Stomach smooth muscle (tissue), 2 donors: Measurements from ENCODE around the gene ABCA6.

Experiments used
- H3K27ac ChIP-seq: one replicate; pipeline ENCODE4 v1.7.0; 2013; ENCODE audit warnings: mild to moderate bottlenecking, low read length, inconsistent platforms
- H3K27me3 ChIP-seq, 2 donors: one replicate each; pipeline ENCODE4 v1.7.0; 2013; ENCODE audit warnings: low read length in 2 of 2; ENCODE audit not compliant: insufficient read depth in 2 of 2, control insufficient read depth in 1 of 2
- H3K36me3 ChIP-seq, 2 donors: one replicate each; pipeline ENCODE4 v1.7.0; 2013; ENCODE audit warnings: low read length in 2 of 2; ENCODE audit not compliant: control insufficient read depth in 2 of 2, insufficient read depth in 2 of 2
- H3K4me1 ChIP-seq: one replicate; pipeline ENCODE4 v1.7.0; 2013; ENCODE audit warnings: low read length; ENCODE audit not compliant: control insufficient read depth, insufficient read depth
- H3K4me3 ChIP-seq, 2 donors: one replicate each; pipeline ENCODE4 v1.7.0; 2013; ENCODE audit warnings: low read length in 2 of 2
- H3K9ac ChIP-seq, 2 donors: one replicate each; pipeline ENCODE4 v1.7.0; 2013; ENCODE audit warnings: low read length in 2 of 2, mild to moderate bottlenecking in 1 of 2
- H3K9me3 ChIP-seq, 2 donors: one replicate each; pipeline ENCODE4 v1.7.0; 2013; ENCODE audit warnings: low read length in 2 of 2; ENCODE audit not compliant: control insufficient read depth in 2 of 2
- donor health status: healthy.
- donor health status: Pancreatic carcinoma.

Gene ABCA6

DNA sequence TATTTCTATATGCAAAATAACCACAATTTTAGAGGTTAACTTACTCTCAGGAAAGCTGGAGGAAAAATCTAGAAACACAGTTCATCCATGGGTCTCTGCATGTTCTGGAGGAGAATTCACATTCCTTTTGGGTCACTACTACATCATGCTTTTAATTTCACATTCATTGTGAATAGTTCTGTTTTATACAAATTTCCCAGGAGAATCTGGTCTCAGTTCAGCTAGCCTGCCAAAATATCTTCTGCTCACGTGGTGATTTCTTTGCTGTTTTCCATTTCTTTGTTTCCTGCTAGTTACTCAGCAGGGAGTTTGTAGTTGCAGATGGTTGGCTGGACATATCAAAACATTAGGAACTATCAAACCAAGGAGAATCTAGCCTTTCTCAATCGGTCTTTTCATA, 80.9 kb downstream of the ABCA6 start, which contains the start of gene ABCA9:
Gene ABCA9 (minus strand): TSS at position 106 of the 400 bp plus-strand sequence. CDS start 9,801 bp downstream, outside the sequence.
- Histone ChIP-seq H3K27ac (no peak within 1 kb of the TSS), H3K9ac (no peak within 1 kb of the TSS), H3K9me3 (no peaks in the 10 kb centered on the region), H3K27me3 (no peaks in the 10 kb centered on the region), H3K4me3 (peak within 1 kb of the TSS; percentile 16 to 41), H3K36me3 (no peaks in the 10 kb centered on the region), H3K4me1 (no peaks in the 10 kb centered on the region)

DNA sequence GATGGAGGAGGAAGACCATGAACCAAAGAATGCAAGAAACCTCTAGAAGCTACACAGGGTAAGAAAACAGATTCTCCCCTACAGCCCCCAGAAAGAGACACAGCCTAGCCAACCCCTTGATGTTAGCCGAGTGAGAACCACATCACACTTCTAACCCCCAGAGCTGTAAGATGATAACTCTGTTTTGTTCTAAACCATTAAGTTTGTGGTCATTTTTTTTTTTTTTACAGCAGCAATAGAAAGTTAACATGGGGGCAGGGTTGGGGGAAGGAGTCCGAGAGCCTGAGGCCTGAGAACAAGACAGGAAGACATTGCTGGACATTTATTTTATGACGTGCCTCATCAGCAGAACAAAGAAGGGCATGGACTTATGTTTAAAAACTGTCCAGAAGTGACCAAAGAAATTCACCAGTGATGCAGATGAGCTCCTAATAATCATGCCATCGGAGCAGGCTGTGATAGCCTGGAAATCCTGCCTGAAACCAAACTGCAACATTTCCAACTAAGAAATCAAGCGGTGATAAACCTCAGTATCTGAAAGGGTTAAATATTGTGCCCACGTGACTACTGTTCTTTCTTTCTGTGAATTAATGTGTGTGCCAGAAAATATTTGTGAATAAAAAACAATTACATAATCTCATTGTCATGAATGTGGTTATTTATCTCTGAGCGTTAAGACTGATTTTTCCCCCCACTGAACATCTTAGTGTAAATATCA, 82.1 kb downstream of the ABCA6 start:
- Histone ChIP-seq H3K27me3 (no peaks in the 10 kb centered on the region), H3K36me3 (no peaks in the 10 kb centered on the region), H3K27ac (no peak overlapping the region), H3K4me1 (no peaks in the 10 kb centered on the region), H3K9ac (no peak overlapping the region), H3K9me3 (no peaks in the 10 kb centered on the region), H3K4me3 (peak overlapping the region; percentile 16 to 41)

DNA sequence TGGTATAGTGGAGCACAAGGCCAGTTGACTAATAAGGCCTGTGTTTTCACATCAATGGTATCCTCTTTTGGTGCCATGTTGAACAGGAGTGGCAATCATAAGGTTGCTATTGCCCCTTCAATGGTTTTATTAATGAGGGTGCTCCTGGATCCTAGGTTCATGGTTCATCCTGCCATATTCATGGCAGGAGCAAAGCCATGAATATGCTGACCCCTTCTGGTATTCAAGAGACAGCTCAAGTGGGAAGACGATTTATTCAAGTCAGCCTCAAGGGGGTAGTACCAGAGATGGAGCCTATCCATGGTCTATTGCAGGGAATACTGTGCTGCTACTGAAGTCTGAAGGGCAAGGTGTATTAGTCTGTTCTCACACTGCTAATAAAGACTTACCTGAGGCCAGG, 83.5 kb downstream of the ABCA6 start:
- H3K27ac ChIP-seq: no peak overlapping the region
- H3K4me1 ChIP-seq: no peaks in the 10 kb centered on the region
- H3K9ac ChIP-seq: no peak overlapping the region
- no peaks in the 10 kb centered on the region for H3K9me3 ChIP-seq
- no peak overlapping the region for H3K4me3 ChIP-seq
- H3K36me3 ChIP-seq: no peaks in the 10 kb centered on the region
- H3K27me3 ChIP-seq: no peaks in the 10 kb centered on the region

DNA sequence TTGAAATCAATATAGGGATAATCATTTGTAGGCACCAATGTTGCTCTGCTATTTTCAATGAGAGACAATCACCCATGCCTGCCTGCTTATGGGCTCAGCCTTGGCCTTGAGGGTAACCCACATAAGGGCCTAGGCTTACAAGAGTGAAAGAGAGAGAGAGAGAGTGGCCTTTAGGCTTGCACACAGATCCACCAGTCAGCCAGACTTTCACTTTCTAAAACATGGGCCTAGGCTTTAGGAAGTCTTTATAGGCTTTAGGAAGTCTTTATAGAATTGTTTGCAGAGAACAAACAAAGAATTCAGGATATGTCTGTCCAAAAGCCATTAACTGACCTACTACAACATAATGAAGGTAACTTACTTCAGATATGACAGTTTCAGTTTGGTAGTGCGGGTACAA, 84.4 kb downstream of the ABCA6 start:
- H3K27ac ChIP-seq: no peak overlapping the region
- no peaks in the 10 kb centered on the region for H3K27me3 ChIP-seq
- no peaks in the 10 kb centered on the region for H3K4me1 ChIP-seq
- H3K9me3 ChIP-seq: no peaks in the 10 kb centered on the region
- H3K4me3 ChIP-seq: no peak overlapping the region
- H3K9ac ChIP-seq: no peak overlapping the region
- H3K36me3 ChIP-seq: no peaks in the 10 kb centered on the region

DNA sequence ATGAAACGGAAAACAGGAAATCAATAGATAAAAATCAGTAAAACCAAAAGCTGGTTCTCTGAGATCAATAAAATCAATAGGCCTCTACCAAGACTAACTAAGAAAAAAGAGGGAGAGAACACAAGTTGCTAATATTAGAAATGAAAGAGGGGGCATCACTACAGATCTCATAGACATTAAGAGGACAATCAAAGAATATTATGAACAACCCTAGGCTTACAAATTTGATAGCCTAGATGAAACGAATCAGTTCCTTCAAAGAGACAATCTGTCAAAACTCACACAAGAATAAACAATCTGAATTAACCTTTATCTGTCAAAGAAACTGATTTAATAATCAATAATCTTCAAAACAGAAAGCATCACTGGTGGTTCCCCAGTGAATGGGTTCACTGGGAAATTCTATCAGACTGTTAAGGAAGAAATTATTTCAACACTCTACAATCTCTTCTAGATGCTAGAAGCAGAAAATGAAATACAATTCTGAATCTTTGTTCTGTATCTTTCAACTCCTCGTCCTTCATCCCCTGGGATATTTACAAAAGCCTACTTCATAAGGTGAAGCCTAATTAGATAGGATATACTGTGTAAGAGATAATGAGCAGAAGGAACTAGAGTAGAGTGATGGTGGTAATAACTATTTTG, 85.4 kb downstream of the ABCA6 start:
- Histone ChIP-seq H3K9ac (no peak overlapping the region), H3K9me3 (no peaks in the 10 kb centered on the region), H3K36me3 (no peaks in the 10 kb centered on the region), H3K4me1 (no peaks in the 10 kb centered on the region), H3K4me3 (no peak overlapping the region), H3K27ac (no peak overlapping the region), H3K27me3 (no peaks in the 10 kb centered on the region)

DNA sequence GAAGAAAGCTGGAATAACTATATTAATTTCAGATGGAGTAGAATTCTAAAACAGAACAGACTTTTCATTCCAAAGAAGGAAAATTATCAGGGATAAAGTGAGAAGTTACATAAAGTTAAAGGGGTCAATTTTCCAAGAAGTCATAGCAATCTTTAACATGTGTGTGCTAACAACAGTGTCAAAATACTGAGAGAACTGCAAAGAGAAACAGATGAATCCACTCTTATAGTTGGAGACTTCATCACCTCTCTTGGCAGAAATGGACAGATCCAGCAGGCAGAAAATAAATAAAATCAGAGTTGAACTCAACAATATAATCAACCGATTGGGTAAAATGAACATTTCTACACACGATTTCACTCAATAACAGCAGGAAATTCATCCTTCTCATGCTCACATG, 86.4 kb downstream of the ABCA6 start:
- Histone ChIP-seq H3K4me3 (no peak overlapping the region), H3K27me3 (no peaks in the 10 kb centered on the region), H3K9ac (no peak overlapping the region), H3K36me3 (no peaks in the 10 kb centered on the region), H3K27ac (no peak overlapping the region), H3K4me1 (no peaks in the 10 kb centered on the region), H3K9me3 (no peaks in the 10 kb centered on the region)

DNA sequence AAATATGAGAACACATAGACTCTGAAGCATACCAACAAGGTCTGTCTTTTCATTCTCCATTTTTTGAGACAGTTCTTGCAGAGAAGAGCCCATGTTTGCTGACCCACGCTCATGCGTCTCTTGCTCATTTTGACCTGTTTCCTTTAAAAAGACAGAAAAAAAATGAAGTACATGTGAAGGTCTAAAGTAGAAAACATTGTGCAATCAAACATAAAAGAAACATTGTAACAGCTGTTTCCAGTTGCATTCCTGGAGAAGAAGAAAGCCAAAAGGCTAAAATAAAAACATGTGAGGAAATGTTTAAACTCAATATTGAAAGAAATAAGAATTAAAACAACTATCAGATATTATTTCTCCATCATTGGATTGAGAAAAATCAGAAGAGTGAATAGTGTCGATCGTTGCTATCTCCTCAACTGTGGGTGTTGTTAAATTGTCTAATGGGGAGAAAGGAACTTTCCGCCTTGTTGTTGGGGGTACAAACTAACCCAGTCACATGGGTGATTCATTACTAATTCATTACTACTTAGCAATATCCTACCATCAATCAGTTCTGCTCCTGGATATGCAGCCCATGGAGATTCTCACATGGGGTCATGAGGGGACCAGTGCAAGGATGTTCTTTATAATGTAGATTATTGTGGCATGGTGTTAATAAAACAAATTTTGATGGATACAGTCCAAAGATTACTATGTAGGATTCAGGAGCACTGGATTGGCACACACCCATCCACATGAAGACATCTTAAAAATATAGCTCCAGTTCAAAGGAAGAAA, 90.5 kb downstream of the ABCA6 start:
- Histone ChIP-seq H3K36me3 (no peaks in the 10 kb centered on the region), H3K9me3 (no peaks in the 10 kb centered on the region), H3K9ac (no peak overlapping the region), H3K4me3 (no peak overlapping the region), H3K27me3 (no peaks in the 10 kb centered on the region), H3K27ac (no peak overlapping the region), H3K4me1 (no peaks in the 10 kb centered on the region)

DNA sequence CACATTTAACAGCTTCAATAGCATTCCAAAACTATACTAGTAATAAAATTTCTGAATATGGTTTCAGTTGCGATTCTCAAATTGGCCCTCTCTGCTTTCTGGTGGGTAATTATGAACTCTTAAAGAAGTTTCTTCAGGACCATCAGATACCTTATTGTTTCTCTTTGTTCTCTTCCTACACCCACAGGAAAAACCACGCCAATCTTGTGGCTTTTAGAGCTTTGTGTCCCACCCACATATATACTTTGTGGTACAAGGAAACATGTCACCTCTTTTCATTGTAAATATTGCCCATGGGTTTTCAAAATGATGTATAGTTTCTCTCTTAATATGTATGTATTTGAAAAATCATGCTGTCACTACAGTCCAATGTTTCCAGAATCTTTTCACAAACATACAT, 93.1 kb downstream of the ABCA6 start:
- Histone ChIP-seq H3K9ac (no peak overlapping the region), H3K9me3 (no peaks in the 10 kb centered on the region), H3K4me3 (no peak overlapping the region), H3K36me3 (no peaks in the 10 kb centered on the region), H3K27me3 (no peaks in the 10 kb centered on the region), H3K4me1 (no peaks in the 10 kb centered on the region), H3K27ac (no peak overlapping the region)

DNA sequence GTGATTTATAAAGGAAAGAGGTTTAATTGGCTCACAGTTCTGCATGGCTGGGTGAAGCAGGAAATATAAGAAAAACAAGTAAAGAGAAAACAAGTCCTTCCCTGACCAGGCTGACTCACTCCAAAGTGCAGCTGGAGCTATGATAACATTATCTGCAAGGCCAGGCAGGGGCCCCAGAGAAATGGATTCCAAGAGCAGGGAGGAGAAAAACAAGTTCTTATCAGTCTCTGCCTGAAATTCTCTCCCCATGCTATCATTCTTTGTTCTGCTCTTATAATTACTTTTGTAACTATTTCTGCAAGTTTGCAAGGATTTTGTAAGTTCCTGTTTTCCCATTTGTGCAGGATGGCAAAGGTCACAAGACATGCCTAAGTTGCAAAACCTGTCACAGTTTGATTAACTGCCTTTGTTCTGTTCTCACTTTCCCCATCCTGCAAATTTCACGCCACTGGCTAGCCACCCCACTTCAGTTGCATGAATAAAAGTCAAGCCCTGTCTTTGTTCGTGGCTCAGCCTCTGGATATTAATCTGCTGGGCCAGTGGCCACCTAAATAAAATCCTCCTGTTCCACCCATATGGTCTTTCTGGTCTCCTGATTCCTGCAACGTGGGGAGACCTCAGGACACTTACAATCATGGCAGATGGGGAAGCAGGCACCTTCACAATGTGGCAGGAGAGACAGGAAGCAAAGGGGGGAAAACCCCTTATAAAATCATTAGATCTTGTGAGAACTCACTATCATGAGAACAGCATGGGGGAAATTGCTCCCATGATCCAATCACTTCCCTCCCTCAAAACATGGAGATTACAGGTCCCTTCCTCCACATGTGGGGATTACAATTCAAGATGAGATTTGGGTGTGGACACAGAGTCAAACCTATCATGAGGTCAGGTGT, 94.1 kb downstream of the ABCA6 start:
- H3K27ac ChIP-seq: no peak overlapping the region
- H3K4me3 ChIP-seq: no peak overlapping the region

DNA sequence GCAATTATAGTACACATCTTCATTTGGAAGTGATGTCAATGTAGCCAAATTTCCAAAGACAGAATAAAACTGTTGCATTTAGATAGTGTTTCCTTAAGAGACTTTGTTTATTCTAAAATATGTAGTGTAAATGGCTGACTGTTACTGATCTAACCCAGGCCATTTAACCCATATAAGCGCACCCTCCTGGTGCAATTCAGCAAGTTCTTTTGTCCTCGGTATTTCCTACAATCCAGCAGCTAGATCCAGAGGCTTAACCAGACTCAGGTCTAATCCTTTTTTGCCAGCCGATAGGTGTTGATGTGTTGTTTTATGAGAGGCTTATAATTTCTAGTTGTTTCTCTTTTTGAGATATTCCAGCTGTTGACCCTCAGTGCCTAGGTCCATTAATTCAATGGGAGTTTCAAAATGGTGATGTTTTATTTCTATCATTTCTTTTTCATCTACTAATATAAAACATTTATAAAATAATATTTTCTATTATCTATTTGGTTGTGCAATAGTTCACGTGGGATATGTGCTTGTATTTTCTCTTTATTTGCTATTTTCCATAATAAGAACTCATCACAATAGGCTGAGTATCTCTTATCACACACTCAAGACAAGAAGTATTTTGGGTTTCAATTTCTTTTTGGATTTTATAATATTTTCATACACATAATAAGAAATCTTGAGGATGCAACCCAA, 95.4 kb downstream of the ABCA6 start:
- Histone ChIP-seq H3K27me3 (no peaks in the 10 kb centered on the region), H3K9me3 (no peaks in the 10 kb centered on the region), H3K27ac (no peak overlapping the region), H3K9ac (no peak overlapping the region), H3K36me3 (no peaks in the 10 kb centered on the region), H3K4me3 (no peak overlapping the region), H3K4me1 (no peaks in the 10 kb centered on the region)

More for the DNA sequence above, 94.1 kb downstream of the ABCA6 start:
- no peaks in the 10 kb centered on the region for H3K9me3 ChIP-seq
- H3K27me3 ChIP-seq: no peaks in the 10 kb centered on the region
- no peaks in the 10 kb centered on the region for H3K36me3 ChIP-seq
- no peak overlapping the region for H3K9ac ChIP-seq
- no peaks in the 10 kb centered on the region for H3K4me1 ChIP-seq
